DMS153 treated with DMSO at 0.1 percent for 48 hours (cell line): ENCODE results near the gene ARVCF.

Experiments
- DNase-seq: peaks from one replicate; lab custom pipeline; 2025; ENCODE audit not compliant: unreplicated experiment; lab: John Stamatoyannopoulos, UW

The ARVCF gene

GRCh38 chr22:20053407-20054033, 36.9 kb upstream of the ARVCF start:
- no peak for DNase-seq

- no peak for DNase-seq
Observed at GRCh38 chr22:20052309-20053259, 36.0 kb upstream of the ARVCF start.

GRCh38 chr22:20051927-20052308, 35.3 kb upstream of the ARVCF start:
- DNase-seq = no peak

GRCh38 chr22:20046730-20047129, 30.1 kb upstream of the ARVCF start:
- no peak for DNase-seq

GRCh38 chr22:20044495-20045151, 28.0 kb upstream of the ARVCF start:
- DNase-seq = no peak

GRCh38 chr22:20043997-20044342, 27.3 kb upstream of the ARVCF start:
- no peak for DNase-seq

GRCh38 chr22:20043057-20043996, 26.7 kb upstream of the ARVCF start:
- DNase-seq = no peak

GRCh38 chr22:20040327-20041200, 23.9 kb upstream of the ARVCF start:
- DNase-seq = no peak

- no peak for DNase-seq
Observed at GRCh38 chr22:20039683-20040325, 23.2 kb upstream of the ARVCF start.

- no peak for DNase-seq
Observed at GRCh38 chr22:20038574-20038973, 22.0 kb upstream of the ARVCF start.

- DNase-seq = no peak
Observed at GRCh38 chr22:20037419-20037818, 20.8 kb upstream of the ARVCF start.

- DNase-seq = no peak
Observed at GRCh38 chr22:20036535-20037392, 20.1 kb upstream of the ARVCF start.

GRCh38 chr22:20036084-20036482, 19.5 kb upstream of the ARVCF start:
- no peak for DNase-seq

GRCh38 chr22:20035375-20036083, 18.9 kb upstream of the ARVCF start:
- DNase-seq = no peak

- DNase-seq = no peak
Observed at GRCh38 chr22:20034143-20034542, 17.5 kb upstream of the ARVCF start.

GRCh38 chr22:20033045-20033706, 16.6 kb upstream of the ARVCF start:
- DNase-seq = no peak

- no peak for DNase-seq
Observed at GRCh38 chr22:20032407-20032991, 15.9 kb upstream of the ARVCF start.
